Fibroblast of lung (primary cell): Measurements from ENCODE around the gene SAMD3.

Experiments used
- EZH2 ChIP-seq: IDR thresholded peaks from 2 replicates; pipeline ENCODE4 v1.5.1; 2012; ENCODE audit warnings: low read length, control low read depth, mild to moderate bottlenecking; ENCODE audit errors: missing control alignments
- TF ChIP-seq, protein P1 (sequence below), 2 donors: IDR thresholded peaks in 1 of 2; conservative IDR thresholded peaks in 1 of 2; 1 replicate in 1 of 2; 2 replicates in 1 of 2; pipeline ENCODE4 v1.5.1; 2011 to 2012; ENCODE audit warnings: low read length in 2 of 2, control low read depth in 1 of 2, inconsistent platforms in 1 of 2, low read depth in 1 of 2, mild to moderate bottlenecking in 1 of 2

DNA sequence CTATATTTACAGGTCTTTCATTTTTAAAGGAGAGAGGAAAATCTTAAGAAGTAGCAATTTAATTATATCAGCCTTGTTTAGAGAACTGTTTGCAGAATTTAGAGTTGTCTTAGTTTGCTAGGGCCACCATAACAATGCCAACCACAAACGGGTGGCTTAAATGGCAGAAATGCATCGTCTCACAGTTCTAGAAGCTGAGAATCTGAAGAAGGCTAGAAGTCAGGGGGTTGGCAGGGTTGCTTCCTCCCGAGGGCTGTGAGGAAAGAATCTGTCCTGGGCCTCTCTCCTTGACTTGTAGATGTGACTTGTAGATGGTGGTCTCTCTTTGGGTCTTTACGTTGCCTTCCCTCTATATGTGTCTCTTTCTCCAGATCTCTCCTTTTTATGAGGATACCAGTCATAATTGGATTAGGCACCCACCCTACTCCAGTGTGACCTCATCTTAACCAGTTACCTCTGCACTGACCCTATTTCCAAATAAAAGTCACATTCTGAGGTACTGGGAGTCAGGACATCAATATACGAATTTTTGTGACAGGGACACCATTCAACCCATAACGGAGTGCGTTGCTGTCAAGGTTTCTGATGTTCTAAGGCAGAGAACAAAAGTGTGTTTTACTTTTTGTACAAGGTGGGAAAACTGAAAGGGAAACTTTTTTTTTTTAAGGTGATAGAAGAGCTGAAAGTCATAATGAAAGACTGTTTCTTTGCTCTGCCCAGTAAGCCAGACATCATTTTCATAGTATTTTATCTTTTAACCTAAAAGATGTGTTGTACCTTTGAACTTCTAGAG is 84.4 kb downstream of the SAMD3 start:
- TF ChIP-seq, protein P1, sequence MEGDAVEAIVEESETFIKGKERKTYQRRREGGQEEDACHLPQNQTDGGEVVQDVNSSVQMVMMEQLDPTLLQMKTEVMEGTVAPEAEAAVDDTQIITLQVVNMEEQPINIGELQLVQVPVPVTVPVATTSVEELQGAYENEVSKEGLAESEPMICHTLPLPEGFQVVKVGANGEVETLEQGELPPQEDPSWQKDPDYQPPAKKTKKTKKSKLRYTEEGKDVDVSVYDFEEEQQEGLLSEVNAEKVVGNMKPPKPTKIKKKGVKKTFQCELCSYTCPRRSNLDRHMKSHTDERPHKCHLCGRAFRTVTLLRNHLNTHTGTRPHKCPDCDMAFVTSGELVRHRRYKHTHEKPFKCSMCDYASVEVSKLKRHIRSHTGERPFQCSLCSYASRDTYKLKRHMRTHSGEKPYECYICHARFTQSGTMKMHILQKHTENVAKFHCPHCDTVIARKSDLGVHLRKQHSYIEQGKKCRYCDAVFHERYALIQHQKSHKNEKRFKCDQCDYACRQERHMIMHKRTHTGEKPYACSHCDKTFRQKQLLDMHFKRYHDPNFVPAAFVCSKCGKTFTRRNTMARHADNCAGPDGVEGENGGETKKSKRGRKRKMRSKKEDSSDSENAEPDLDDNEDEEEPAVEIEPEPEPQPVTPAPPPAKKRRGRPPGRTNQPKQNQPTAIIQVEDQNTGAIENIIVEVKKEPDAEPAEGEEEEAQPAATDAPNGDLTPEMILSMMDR (conservative IDR thresholded peaks at IDR 0.05 in 1 of 2, IDR thresholded peaks at IDR 0.05 in 1 of 2; ENCODE audit: low read depth in 1 of 2, low read length in 2 of 2) = no peak
- no peak for TF ChIP-seq EZH2
